OCI-LY1 (cell line): Measurements from ENCODE around the gene DUS2.

Experiments used
- H2AFZ ChIP-seq: fragments of 200-600 bp; sonication (generic), shearing (Covaris generic); 2 replicates; pipeline ENCODE4 v1.6.0; 2014; ENCODE audit warnings: antibody characterized with exemption, mild to moderate bottlenecking, low read length
- H3F3A ChIP-seq: fragments of 200-600 bp; sonication (generic), shearing (Covaris generic); 2 replicates; pipeline ENCODE4 v1.6.0; 2014; ENCODE audit warnings: mild to moderate bottlenecking, antibody characterized with exemption, low read length, moderate library complexity; ENCODE audit not compliant: insufficient read depth
- H3K27ac ChIP-seq: fragments of 200-600 bp; sonication (generic); 2 replicates; pipeline ENCODE4 v1.5.1; 2014; ENCODE audit warnings: low read length, mixed run types, mild to moderate bottlenecking, low read depth; ENCODE audit not compliant: poor library complexity, severe bottlenecking
- H3K27me3 ChIP-seq: fragments of 200-600 bp; sonication (generic); 2 replicates; pipeline ENCODE4 v1.6.0; 2014; ENCODE audit warnings: antibody characterized with exemption, mild to moderate bottlenecking, low read length, moderate library complexity; ENCODE audit not compliant: insufficient read depth
- H3K36me3 ChIP-seq: fragments of 200-600 bp; sonication (generic); 2 replicates; pipeline ENCODE4 v1.6.1; 2014; ENCODE audit warnings: mild to moderate bottlenecking, antibody characterized with exemption, low read length, moderate library complexity, mixed read lengths; ENCODE audit not compliant: insufficient read depth
- H3K4me1 ChIP-seq: fragments of 200-600 bp; sonication (generic); 2 replicates; pipeline ENCODE4 v1.5.1; 2014; ENCODE audit warnings: mild to moderate bottlenecking, low read length, moderate library complexity; ENCODE audit not compliant: insufficient read depth, severe bottlenecking
- H3K4me2 ChIP-seq: fragments of 200-600 bp; sonication (generic), shearing (Covaris generic); 2 replicates; pipeline ENCODE4 v1.6.1; 2014; ENCODE audit warnings: low read length
- H3K4me3 ChIP-seq: fragments of 200-600 bp; sonication (generic); 2 replicates; pipeline ENCODE4 v1.5.1; 2014; ENCODE audit warnings: low read length, low read depth, mild to moderate bottlenecking, mixed read lengths; ENCODE audit not compliant: poor library complexity, severe bottlenecking
- H3K79me2 ChIP-seq: fragments of 200-600 bp; shearing (Covaris generic); 2 replicates; pipeline ENCODE4 v1.6.1; 2016; ENCODE audit warnings: mixed run types, low read length, mixed read lengths; ENCODE audit not compliant: insufficient read depth
- H3K9ac ChIP-seq: fragments of 200-600 bp; sonication (generic), shearing (Covaris generic); 2 replicates; pipeline ENCODE4 v1.6.1; 2014; ENCODE audit warnings: mild to moderate bottlenecking, low read length, mixed read lengths
- H3K9me2 ChIP-seq: fragments of 200-600 bp; sonication (generic), shearing (Covaris generic); 2 replicates; pipeline ENCODE4 v1.6.1; 2014; ENCODE audit warnings: low read depth, mild to moderate bottlenecking, low read length, mixed read lengths
- H3K9me3 ChIP-seq: fragments of 200-600 bp; shearing (Covaris generic); 2 replicates; pipeline ENCODE4 v1.6.1; 2014; ENCODE audit warnings: low read length, mixed read lengths
- H4K20me1 ChIP-seq: fragments of 200-600 bp; sonication (generic), shearing (Covaris generic); 2 replicates; pipeline ENCODE4 v1.6.0; 2016; ENCODE audit warnings: mild to moderate bottlenecking, low read length; ENCODE audit not compliant: insufficient read depth
- CTCF ChIP-seq: fragments of 200-600 bp; sonication (generic), shearing (Covaris generic); IDR thresholded peaks from 2 replicates; pipeline ENCODE4 v1.5.1; 2017; ENCODE audit warnings: mild to moderate bottlenecking, antibody characterized with exemption, low read length, moderate library complexity, mixed read lengths
- EZH2 ChIP-seq: fragments of 200-600 bp; sonication (generic), shearing (Covaris generic); IDR thresholded peaks from 2 replicates; pipeline ENCODE4 v1.8.0; 2017; ENCODE audit warnings: borderline replicate concordance, mixed run types, mild to moderate bottlenecking, antibody characterized with exemption, low read length, moderate library complexity, mixed read lengths

The DUS2 gene

GRCh38 chr16:68086336-68086841, 63.3 kb downstream of the DUS2 start:
- Histone ChIP-seq H3F3A (no peaks in the 10 kb centered on the region), H3K9me2 (no peaks in the 10 kb centered on the region), H3K4me2 (peak overlapping the region; percentile 93), H2AFZ (no peak overlapping the region), H3K36me3 (no peaks in the 10 kb centered on the region), H4K20me1 (no peaks in the 10 kb centered on the region), H3K4me1 (peaks cover 59% of the 10 kb centered on the region), H3K27ac (peak overlapping the region; percentile 76), H3K9me3 (no peaks in the 10 kb centered on the region), H3K79me2 (peaks cover 52% of the 10 kb centered on the region), H3K9ac (peak overlapping the region; percentile 84), H3K27me3 (no peaks in the 10 kb centered on the region), H3K4me3 (peak overlapping the region; percentile 94)
- TF ChIP-seq CTCF (no peak), EZH2 (no peak)

- Histone ChIP-seq H3K27me3 (no peaks in the 10 kb centered on the region), H3K36me3 (no peaks in the 10 kb centered on the region), H3K9me3 (no peaks in the 10 kb centered on the region), H3K9ac (peak overlapping the region; percentile 84), H2AFZ (no peak overlapping the region), H3K9me2 (no peaks in the 10 kb centered on the region), H3K4me3 (peak overlapping the region; percentile 94), H3K4me1 (peaks cover 63% of the 10 kb centered on the region), H3F3A (no peaks in the 10 kb centered on the region), H3K79me2 (peaks cover 56% of the 10 kb centered on the region), H4K20me1 (no peaks in the 10 kb centered on the region), H3K27ac (no peak overlapping the region), H3K4me2 (peak overlapping the region; percentile 93)
- no peak for TF ChIP-seq EZH2
- no peak for TF ChIP-seq CTCF
These were observed 63.8 kb downstream of the DUS2 start for GRCh38 chr16:68086860-68087268.

- no peaks in the 10 kb centered on the region for H3K27me3 ChIP-seq
- TF ChIP-seq CTCF, result no peak
- no peak for TF ChIP-seq EZH2
- no peaks in the 10 kb centered on the region for H3K36me3 ChIP-seq
- peaks cover 59% of the 10 kb centered on the region for H3K79me2 ChIP-seq
- H4K20me1 ChIP-seq, result no peaks in the 10 kb centered on the region
- no peaks in the 10 kb centered on the region for H3K9me3 ChIP-seq
- no peaks in the 10 kb centered on the region for H3F3A ChIP-seq
- H3K4me1 ChIP-seq, result peaks cover 66% of the 10 kb centered on the region
- peak overlapping the region; percentile 94 for H3K4me3 ChIP-seq
- H3K9me2 ChIP-seq, result no peaks in the 10 kb centered on the region
- no peak overlapping the region for H2AFZ ChIP-seq
- H3K4me2 ChIP-seq, result peak overlapping the region; percentile 93; the same call in 1 of the 2 replicates
- no peak overlapping the region for H3K9ac ChIP-seq
- no peak overlapping the region for H3K27ac ChIP-seq
These were observed 64.6 kb downstream of the DUS2 start for GRCh38 chr16:68087688-68088087.
